22Rv1 (cell line): Measurements from ENCODE around the gene GPC6.

Experiments used
- ZFX ChIP-seq: fragments of 450-650 bp; IDR thresholded peaks from 2 replicates; pipeline ENCODE4 v1.6.1; 2017; ENCODE audit warnings: antibody characterized with exemption, borderline replicate concordance
- TF ChIP-seq, protein P1 (sequence below): fragments of 450-650 bp; IDR thresholded peaks from 2 replicates; pipeline ENCODE4 v1.5.1; 2017; ENCODE audit warnings: mild to moderate bottlenecking

DNA sequence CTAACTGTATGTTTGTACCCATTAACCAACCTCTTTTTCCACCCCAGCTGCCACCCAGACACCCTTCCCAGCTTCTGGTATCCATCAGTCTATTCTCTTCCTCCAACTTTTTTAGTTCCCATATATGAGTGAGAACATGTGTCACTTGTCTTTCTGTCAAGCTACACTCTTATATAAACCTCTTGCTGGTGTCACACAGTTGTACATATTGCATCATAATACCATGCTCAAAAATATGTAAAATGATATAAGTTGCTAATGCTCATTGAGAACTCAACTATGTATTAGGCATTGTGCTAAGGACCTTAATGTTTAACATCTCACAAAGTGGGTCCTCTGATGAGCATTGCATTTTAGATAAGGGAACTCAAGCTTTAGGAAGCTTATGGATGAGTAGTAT is 395.4 kb downstream of the GPC6 start:
- TF ChIP-seq, protein P1, sequence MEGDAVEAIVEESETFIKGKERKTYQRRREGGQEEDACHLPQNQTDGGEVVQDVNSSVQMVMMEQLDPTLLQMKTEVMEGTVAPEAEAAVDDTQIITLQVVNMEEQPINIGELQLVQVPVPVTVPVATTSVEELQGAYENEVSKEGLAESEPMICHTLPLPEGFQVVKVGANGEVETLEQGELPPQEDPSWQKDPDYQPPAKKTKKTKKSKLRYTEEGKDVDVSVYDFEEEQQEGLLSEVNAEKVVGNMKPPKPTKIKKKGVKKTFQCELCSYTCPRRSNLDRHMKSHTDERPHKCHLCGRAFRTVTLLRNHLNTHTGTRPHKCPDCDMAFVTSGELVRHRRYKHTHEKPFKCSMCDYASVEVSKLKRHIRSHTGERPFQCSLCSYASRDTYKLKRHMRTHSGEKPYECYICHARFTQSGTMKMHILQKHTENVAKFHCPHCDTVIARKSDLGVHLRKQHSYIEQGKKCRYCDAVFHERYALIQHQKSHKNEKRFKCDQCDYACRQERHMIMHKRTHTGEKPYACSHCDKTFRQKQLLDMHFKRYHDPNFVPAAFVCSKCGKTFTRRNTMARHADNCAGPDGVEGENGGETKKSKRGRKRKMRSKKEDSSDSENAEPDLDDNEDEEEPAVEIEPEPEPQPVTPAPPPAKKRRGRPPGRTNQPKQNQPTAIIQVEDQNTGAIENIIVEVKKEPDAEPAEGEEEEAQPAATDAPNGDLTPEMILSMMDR = no peak
- no peak for TF ChIP-seq ZFX
